ENCODE results near the gene RNF220. TPM values are rescaled to one million over a fixed set of nuclear protein-coding genes. Genes with fewer than 3 reads are reported as not detected.

The RNF220 gene
- total RNA-seq (2014; rRNA removed): 66.6 and 100 TPM in 2 replicates
- Bru-seq, nascent RNA: percentile 42 among the genes with signal in this experiment
- BruChase-seq, experiment 1, labeled RNA remaining after a 6-hour chase: percentile 42 among the genes with signal in this experiment
- BruChase-seq, experiment 2, labeled RNA remaining after a 2-hour chase: percentile 39 among the genes with signal in this experiment
- long read RNA-seq, partial matches to known transcripts: 9 of 108 reads
- long read RNA-seq, other reads (novel, unspliced or antisense): 98 of 108 reads

GRCh38 chr1:44405031-44405797 is at the start of gene RNF220:
RNF220 (plus strand) TSS chr1:44405255.
- TF ChIP-seq EZH2 (IDR thresholded peaks at IDR 0.05; ENCODE audit: low read length, unreplicated experiment): no peak
- TF ChIP-seq CTCF (conservative IDR thresholded peaks at IDR 0.05; ENCODE audit: low read depth, low read length): no peak
- TF ChIP-seq EZH2phosphoT487 (IDR thresholded peaks at IDR 0.05; ENCODE audit: borderline replicate concordance, low read length): no peak
- Histone ChIP-seq H3K9me2 (replicated peaks; ENCODE audit: low read length) (no peaks in the 10 kb centered on the region), H3K9me3 (ENCODE audit: low read length) (no peaks in the 10 kb centered on the region), H3K9ac (ENCODE audit: low read length) (peak within 1 kb of the TSS; percentile 34; the same call in 1 of the 2 replicates), H3K27ac (ENCODE audit: low read length) (no peak within 1 kb of the TSS), H3K27me3 (ENCODE audit: low read length) (peaks cover 20% of the 10 kb centered on the region), H3K4me2 (ENCODE audit: low read length) (peak within 1 kb of the TSS; percentile 99), H4K20me1 (ENCODE audit: low read length) (no peaks in the 10 kb centered on the region), H3K79me2 (ENCODE audit: low read length) (no peaks in the 10 kb centered on the region), H3K36me3 (ENCODE audit: low read depth, low read length) (no peaks in the 10 kb centered on the region), H3K4me1 (ENCODE audit: insufficient read depth, low read length) (peaks cover 8% of the 10 kb centered on the region; the same call in 1 of the 2 replicates), H3K4me3 (ENCODE audit: low read length) (peak within 1 kb of the TSS; percentile 82), H2AFZ (ENCODE audit: low read length) (peak within 1 kb of the TSS; percentile 95), H3F3A (ENCODE audit: low read length, unreplicated experiment) (no peaks in the 10 kb centered on the region)
- ChIA-PET POLR2A (ENCODE audit: unreplicated experiment) (no interaction called here), CTCF (no interaction called here)
- intact Hi-C loops (cut with micrococcal nuclease): loop anchor here (1.0 kb wide), 1 partner anchor 189 kb away; no protein-coding TSS in a partner anchor
- ATAC-seq (peak; percentile 63), DNase-seq (peak; percentile 51)
- BruUV-seq (replicated peaks): no TSS peak

GRCh38 chr1:44355582-44356305 is 49.3 kb upstream of the RNF220 start:
- POLR2A ChIA-PET (ENCODE audit: unreplicated experiment): no interaction called here
- Histone ChIP-seq H3K4me3 (ENCODE audit: low read length) (peak overlapping the region; percentile 86), H4K20me1 (ENCODE audit: low read length) (no peaks in the 10 kb centered on the region), H3K27ac (ENCODE audit: low read length) (no peak overlapping the region), H2AFZ (ENCODE audit: low read length) (peak overlapping the region; percentile 100), H3K4me1 (ENCODE audit: insufficient read depth, low read length) (peaks cover 33% of the 10 kb centered on the region), H3K4me2 (ENCODE audit: low read length) (peak overlapping the region; percentile 90), H3F3A (ENCODE audit: low read length, unreplicated experiment) (no peaks in the 10 kb centered on the region), H3K79me2 (ENCODE audit: low read length) (peaks cover 40% of the 10 kb centered on the region), H3K9ac (ENCODE audit: low read length) (peak overlapping the region; percentile 24; the same call in 1 of the 2 replicates), H3K27me3 (ENCODE audit: low read length) (no peaks in the 10 kb centered on the region), H3K9me3 (ENCODE audit: low read length) (no peaks in the 10 kb centered on the region), H3K9me2 (replicated peaks; ENCODE audit: low read length) (no peaks in the 10 kb centered on the region), H3K36me3 (ENCODE audit: low read depth, low read length) (peaks cover 8% of the 10 kb centered on the region; the same call in 1 of the 2 replicates)
- intact Hi-C loops (cut with micrococcal nuclease): loop anchor here (1.0 kb wide), 1 partner anchor 27 kb away; no protein-coding TSS in a partner anchor
- CTCF ChIA-PET: no interaction called here
- peak; percentile 1; the same call in 1 of the 2 replicates for ATAC-seq
- DNase-seq: no peak
- TSS peak; percentile 48 for BruUV-seq (replicated peaks)
- TF ChIP-seq CTCF (conservative IDR thresholded peaks at IDR 0.05; ENCODE audit: low read depth, low read length) (no peak), EZH2phosphoT487 (IDR thresholded peaks at IDR 0.05; ENCODE audit: borderline replicate concordance, low read length) (no peak), EZH2 (IDR thresholded peaks at IDR 0.05; ENCODE audit: low read length, unreplicated experiment) (no peak)
